ENCODE results near the gene TRIM33.

DNA sequence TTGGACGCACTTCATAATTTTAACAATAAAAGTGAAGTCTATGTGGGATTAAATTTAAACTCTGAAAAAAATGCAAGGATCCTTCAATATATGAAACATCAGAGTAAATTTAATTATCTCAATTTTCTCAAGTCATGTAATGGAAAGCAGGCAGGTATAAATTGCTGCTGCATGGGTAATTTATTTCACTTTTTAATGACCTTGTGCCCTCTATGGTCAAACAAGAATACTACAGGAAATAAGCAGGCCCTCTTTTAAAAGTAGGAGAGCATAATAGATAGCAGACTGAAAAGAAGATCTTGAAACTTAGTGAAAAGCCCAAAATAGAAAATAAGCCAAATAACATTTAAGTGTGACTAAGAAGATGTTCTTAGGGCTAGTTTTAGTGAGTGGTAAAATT is 47.5 kb upstream of the TRIM33 start:
- no peak for TF ChIP-seq EZH2 (IDR thresholded peaks at IDR 0.05; ENCODE audit: low read length)
- TF ChIP-seq, protein P1, sequence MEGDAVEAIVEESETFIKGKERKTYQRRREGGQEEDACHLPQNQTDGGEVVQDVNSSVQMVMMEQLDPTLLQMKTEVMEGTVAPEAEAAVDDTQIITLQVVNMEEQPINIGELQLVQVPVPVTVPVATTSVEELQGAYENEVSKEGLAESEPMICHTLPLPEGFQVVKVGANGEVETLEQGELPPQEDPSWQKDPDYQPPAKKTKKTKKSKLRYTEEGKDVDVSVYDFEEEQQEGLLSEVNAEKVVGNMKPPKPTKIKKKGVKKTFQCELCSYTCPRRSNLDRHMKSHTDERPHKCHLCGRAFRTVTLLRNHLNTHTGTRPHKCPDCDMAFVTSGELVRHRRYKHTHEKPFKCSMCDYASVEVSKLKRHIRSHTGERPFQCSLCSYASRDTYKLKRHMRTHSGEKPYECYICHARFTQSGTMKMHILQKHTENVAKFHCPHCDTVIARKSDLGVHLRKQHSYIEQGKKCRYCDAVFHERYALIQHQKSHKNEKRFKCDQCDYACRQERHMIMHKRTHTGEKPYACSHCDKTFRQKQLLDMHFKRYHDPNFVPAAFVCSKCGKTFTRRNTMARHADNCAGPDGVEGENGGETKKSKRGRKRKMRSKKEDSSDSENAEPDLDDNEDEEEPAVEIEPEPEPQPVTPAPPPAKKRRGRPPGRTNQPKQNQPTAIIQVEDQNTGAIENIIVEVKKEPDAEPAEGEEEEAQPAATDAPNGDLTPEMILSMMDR (optimal IDR thresholded peaks at IDR 0.05 in 1 of 3, IDR thresholded peaks at IDR 0.05 in 1 of 3, conservative IDR thresholded peaks at IDR 0.05 in 1 of 3; ENCODE audit: extremely low read depth in 1 of 3, insufficient read depth in 2 of 3, low read length in 3 of 3), result peak in 1 of 3 experiments; percentile 23
